Measurements from ENCODE around the gene EPC2. TPM values are rescaled to one million over a fixed set of nuclear protein-coding genes. Genes with fewer than 3 reads are reported as not detected.

Gene EPC2
- total and polyA plus RNA-seq, 10 of the 15 experiments (the other 5 are each of a cell fraction or from before 2014, with no cell fraction given) = 2.0 to 16.5 (median 10.8) TPM

DNA sequence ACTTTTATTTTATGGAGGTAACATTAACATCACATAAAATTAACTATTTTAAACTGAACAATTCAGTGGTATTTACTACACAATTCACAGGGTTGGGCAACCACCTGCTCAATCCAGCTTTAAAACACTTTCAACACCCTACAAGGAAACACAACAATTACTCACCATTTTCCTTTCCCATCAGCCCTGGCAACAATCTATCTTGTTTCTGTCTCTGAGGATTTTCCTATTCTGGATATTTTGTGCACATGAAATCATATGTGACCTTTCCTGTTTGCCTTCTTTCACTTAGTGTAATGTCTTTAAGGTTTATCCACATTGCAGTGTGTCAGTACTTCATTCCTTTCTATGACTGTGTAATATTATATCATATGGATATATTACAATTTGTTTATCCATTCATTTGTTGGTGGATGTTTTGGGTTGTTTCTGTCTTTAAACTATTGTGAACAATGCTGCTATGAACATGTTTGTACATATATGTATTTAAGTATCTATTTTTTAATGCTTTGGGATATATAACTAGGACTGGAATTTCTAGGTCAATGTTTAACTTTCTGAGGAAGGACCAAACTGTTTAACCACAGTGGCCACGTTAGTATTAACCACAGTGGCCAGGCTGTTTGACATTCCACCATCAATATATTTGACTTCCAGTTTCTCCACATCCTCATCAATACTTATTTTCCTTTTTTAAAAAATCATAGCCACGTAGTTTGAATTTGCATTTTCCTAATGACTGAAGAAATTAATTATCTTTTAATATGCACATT is 158.1 kb downstream of the EPC2 start:
- DNase-seq (ENCODE audit: low read depth, low spot score) = no peak
- Histone ChIP-seq H3K4me3 (no peak overlapping the region), H3K27ac (ENCODE audit: control insufficient read depth, insufficient read depth) (no peak overlapping the region), H2AFZ (ENCODE audit: control insufficient read depth, low read depth, low read length) (no peak overlapping the region), H3K27me3 (replicated peaks in 1 of 2; ENCODE audit: control insufficient read depth in 2 of 2, insufficient read depth in 2 of 2, low read length in 1 of 2) (no peaks in the 10 kb centered on the region; a peak in 1 of 4 replicates), H3K4me2 (ENCODE audit: control insufficient read depth, insufficient read depth) (no peak overlapping the region), H3K36me3 (ENCODE audit: control insufficient read depth in 2 of 2, insufficient read depth in 2 of 2, low read length in 1 of 2) (no peaks in the 10 kb centered on the region), H4K20me1 (ENCODE audit: control insufficient read depth, insufficient read depth) (no peaks in the 10 kb centered on the region), H3K79me2 (ENCODE audit: control insufficient read depth, insufficient read depth, low read length) (no peaks in the 10 kb centered on the region), H3K9me3 (replicated peaks; ENCODE audit: control insufficient read depth, insufficient read depth, low read length) (no peaks in the 10 kb centered on the region; the same call in 2 of the 3 replicates), H3K4me1 (ENCODE audit: control insufficient read depth, insufficient read depth, low read length) (no peaks in the 10 kb centered on the region), H3K9ac (ENCODE audit: control insufficient read depth, insufficient read depth, low read length) (no peak overlapping the region)
- no peak for FAIRE-seq
- ChIA-PET CTCF (interaction anchor here (0.6 kb wide), 1 partner anchor 250 kb away, joined by 4 read pairs; no protein-coding TSS in a partner anchor), POLR2A (interaction anchor here (0.7 kb wide), 1 partner anchor 14 kb away, joined by 3 read pairs; no protein-coding TSS in a partner anchor), RAD21 (ENCODE audit: unreplicated experiment) (no interaction called here), SMC1A (ENCODE audit: uncharacterized antibody, unreplicated experiment) (no interaction called here)
- ATAC-seq = no peak
- TF ChIP-seq NFYB (IDR thresholded peaks at IDR 0.05; ENCODE audit: insufficient read depth, low read depth, low read length) (no peak), KLF5 (IDR thresholded peaks at IDR 0.05; ENCODE audit: partially characterized antibody) (no peak), MEF2A (IDR thresholded peaks at IDR 0.05; ENCODE audit: insufficient read depth, low read depth, low read length) (no peak), CHD4 (IDR thresholded peaks at IDR 0.05) (no peak), EED (IDR thresholded peaks at IDR 0.05; ENCODE audit: low read depth) (no peak), CEBPB (IDR thresholded peaks at IDR 0.05; ENCODE audit: borderline replicate concordance in 1 of 2, low read depth in 2 of 2, low read length in 2 of 2) (no peak), TBL1XR1 (IDR thresholded peaks at IDR 0.05; ENCODE audit: low read depth, low read length) (no peak), TCF3 (IDR thresholded peaks at IDR 0.05; ENCODE audit: borderline replicate concordance, insufficient read depth, low read depth, low read length) (no peak), ZNF384 (IDR thresholded peaks at IDR 0.05; ENCODE audit: borderline replicate concordance, low read depth, low read length) (no peak), SUPT20H (IDR thresholded peaks at IDR 0.05; ENCODE audit: borderline replicate concordance, control insufficient read depth, low read depth, low read length) (no peak), TARDBP (IDR thresholded peaks at IDR 0.05; ENCODE audit: borderline replicate concordance) (no peak)
- TF ChIP-seq, protein P1, sequence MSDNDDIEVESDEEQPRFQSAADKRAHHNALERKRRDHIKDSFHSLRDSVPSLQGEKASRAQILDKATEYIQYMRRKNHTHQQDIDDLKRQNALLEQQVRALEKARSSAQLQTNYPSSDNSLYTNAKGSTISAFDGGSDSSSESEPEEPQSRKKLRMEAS (IDR thresholded peaks at IDR 0.05; ENCODE audit: low read depth, low read length) = no peak
- TF ChIP-seq, protein P2, sequence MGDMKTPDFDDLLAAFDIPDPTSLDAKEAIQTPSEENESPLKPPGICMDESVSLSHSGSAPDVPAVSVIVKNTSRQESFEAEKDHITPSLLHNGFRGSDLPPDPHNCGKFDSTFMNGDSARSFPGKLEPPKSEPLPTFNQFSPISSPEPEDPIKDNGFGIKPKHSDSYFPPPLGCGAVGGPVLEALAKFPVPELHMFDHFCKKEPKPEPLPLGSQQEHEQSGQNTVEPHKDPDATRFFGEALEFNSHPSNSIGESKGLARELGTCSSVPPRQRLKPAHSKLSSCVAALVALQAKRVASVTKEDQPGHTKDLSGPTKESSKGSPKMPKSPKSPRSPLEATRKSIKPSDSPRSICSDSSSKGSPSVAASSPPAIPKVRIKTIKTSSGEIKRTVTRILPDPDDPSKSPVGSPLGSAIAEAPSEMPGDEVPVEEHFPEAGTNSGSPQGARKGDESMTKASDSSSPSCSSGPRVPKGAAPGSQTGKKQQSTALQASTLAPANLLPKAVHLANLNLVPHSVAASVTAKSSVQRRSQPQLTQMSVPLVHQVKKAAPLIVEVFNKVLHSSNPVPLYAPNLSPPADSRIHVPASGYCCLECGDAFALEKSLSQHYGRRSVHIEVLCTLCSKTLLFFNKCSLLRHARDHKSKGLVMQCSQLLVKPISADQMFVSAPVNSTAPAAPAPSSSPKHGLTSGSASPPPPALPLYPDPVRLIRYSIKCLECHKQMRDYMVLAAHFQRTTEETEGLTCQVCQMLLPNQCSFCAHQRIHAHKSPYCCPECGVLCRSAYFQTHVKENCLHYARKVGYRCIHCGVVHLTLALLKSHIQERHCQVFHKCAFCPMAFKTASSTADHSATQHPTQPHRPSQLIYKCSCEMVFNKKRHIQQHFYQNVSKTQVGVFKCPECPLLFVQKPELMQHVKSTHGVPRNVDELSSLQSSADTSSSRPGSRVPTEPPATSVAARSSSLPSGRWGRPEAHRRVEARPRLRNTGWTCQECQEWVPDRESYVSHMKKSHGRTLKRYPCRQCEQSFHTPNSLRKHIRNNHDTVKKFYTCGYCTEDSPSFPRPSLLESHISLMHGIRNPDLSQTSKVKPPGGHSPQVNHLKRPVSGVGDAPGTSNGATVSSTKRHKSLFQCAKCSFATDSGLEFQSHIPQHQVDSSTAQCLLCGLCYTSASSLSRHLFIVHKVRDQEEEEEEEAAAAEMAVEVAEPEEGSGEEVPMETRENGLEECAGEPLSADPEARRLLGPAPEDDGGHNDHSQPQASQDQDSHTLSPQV (IDR thresholded peaks at IDR 0.05) = no peak
- TF ChIP-seq, protein P3, sequence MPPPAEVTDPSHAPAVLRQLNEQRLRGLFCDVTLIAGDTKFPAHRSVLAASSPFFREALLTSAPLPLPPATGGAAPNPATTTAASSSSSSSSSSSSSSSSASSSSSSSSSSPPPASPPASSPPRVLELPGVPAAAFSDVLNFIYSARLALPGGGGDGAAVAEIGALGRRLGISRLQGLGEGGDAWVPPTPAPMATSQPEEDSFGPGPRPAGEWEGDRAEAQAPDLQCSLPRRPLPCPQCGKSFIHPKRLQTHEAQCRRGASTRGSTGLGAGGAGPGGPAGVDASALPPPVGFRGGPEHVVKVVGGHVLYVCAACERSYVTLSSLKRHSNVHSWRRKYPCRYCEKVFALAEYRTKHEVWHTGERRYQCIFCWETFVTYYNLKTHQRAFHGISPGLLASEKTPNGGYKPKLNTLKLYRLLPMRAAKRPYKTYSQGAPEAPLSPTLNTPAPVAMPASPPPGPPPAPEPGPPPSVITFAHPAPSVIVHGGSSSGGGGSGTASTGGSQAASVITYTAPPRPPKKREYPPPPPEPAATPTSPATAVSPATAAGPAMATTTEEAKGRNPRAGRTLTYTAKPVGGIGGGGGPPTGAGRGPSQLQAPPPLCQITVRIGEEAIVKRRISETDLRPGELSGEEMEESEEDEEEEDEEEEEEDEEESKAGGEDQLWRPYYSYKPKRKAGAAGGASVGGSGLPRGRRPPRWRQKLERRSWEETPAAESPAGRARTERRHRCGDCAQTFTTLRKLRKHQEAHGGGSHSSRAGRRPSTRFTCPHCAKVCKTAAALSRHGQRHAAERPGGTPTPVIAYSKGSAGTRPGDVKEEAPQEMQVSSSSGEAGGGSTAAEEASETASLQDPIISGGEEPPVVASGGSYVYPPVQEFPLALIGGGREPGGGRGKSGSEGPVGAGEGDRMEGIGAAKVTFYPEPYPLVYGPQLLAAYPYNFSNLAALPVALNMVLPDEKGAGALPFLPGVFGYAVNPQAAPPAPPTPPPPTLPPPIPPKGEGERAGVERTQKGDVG (CRISPR knock-in tag; IDR thresholded peaks at IDR 0.05) = no peak
- intact Hi-C loops (cut with micrococcal nuclease; ENCODE audit: unreplicated experiment) (no loop called here), in situ Hi-C loops (cut with MboI) (no loop called here)
- WGBS (ENCODE audit: insufficient coverage, insufficient replicate concordance, low lambda C conversion rate, missing lambda C conversion rate) = 15% methylated on average over 2 of the region's 2 CpGs
- no TSS peak for BruUV-seq (replicated peaks)
